ENCODE data around the gene LIAS.
"Not testable (repeated sequence)": the region's sequence is repeated elsewhere in the genome, so short reads cannot be mapped to it uniquely, and the experiment has no call there.

The LIAS gene

DNA sequence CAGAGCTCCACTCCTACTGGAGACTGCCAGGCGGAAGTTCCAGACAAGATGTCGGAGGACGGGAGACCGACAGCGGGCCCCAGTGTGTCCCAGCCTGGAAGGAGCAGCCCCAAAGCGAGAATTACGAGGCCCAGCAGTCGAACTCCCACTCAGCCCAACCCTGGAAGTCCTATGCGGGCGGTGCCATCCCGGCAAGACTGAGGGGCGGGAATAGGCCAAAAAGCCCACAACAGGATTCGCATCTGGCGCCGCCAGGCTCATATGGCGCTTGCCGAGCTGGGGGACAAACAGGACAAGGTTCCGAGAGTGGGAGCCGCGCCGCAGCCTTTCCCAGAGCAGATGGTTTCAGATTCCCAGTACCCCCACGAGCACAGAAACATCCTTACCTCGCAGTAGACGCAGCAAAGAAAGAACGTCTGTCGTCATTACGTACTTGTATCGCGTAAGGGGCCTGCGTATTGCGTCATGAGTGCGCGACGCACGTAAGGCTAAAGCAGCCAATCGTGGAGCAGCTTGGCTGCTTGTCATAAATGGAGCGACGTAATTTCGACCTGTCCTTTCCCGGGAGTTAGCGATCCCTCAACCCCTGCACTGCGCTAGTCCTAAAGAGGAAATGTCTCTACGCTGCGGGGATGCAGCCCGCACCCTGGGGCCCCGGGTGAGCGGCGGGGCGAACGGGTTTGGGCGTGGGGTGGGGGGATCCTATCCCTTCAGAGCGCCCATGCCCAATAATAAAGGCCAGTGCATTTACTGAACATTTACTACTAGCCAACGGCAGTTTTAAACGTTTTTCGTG lies at the start of gene LIAS, which contains the start of gene RPL9:
Gene LIAS (plus strand): TSS at position 552 of the 796 bp plus-strand sequence. CDS start 62 bp downstream, at position 614.
Gene RPL9 (minus strand): TSS at position 418 of the 796 bp plus-strand sequence. CDS start 483 bp downstream, outside the sequence.
- DNase-seq (ENCODE audit: low read depth in 1 of 2, low spot score in 1 of 2): peak; percentile 85 to 89

GRCh38 chr4:39410415-39410814 lies 48.4 kb upstream of the LIAS start:
- no peak for DNase-seq (ENCODE audit: low read depth in 1 of 2, low spot score in 1 of 2)

GRCh38 chr4:39411561-39411960 lies 47.3 kb upstream of the LIAS start:
- not testable (repeated sequence) for DNase-seq (ENCODE audit: low read depth in 1 of 2, low spot score in 1 of 2)

DNA sequence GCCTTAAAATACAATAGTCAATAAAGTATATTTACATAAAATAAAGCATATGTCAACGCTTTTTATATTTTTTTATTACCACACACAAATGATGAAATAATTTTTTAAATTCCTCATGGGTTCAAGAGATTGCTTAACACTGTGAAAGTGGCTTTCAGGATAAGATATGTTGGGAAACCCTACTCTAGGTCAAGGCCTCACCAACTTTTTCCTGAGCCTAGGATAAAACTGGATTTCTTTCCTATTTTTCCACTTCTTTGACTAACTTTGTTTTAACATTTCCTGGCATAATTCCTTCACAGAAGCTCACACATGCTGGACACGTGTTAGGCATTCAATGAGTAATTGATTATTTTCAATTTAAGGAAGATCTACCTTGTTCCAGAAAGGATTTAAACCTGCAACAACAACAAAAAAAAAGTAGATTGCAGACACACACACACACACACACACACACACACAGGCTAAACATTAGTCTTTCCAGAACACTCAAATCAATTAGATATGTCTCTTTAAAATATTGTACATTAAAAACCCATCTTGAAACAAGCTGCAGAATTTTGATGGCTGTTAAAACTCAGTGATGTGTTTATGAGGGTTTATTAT lies 43.1 kb upstream of the LIAS start:
- DNase-seq (ENCODE audit: low read depth in 1 of 2, low spot score in 1 of 2): no peak

- no peak for DNase-seq (ENCODE audit: low read depth in 1 of 2, low spot score in 1 of 2)
Observed at GRCh38 chr4:39422247-39422646, 36.6 kb upstream of the LIAS start.

- not testable (repeated sequence) for DNase-seq (ENCODE audit: low read depth in 1 of 2, low spot score in 1 of 2)
Observed at GRCh38 chr4:39425297-39425696, 33.6 kb upstream of the LIAS start.

DNA sequence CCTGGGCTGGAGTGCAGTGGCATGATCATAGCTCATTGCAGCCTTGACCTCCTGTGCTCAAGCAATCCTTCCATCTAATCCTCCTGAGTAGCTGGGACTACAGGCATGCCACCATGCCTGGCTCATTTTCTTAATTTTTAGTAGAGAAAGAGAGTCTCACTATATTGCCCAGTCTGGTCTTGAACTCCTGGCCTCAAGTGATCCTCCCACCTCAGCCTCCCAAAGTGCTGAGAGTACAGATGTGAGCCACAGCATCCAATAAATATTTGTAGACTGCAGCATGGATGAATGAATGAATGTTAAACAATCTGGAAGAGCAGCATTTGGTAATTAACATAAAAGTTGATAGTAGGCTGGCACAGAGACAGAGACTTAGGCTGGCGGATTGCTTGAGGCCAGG lies 32.1 kb upstream of the LIAS start:
- no peak for DNase-seq (ENCODE audit: low read depth in 1 of 2, low spot score in 1 of 2)

- no peak for DNase-seq (ENCODE audit: low read depth in 1 of 2, low spot score in 1 of 2)
Observed at GRCh38 chr4:39427520-39428114, 31.2 kb upstream of the LIAS start.

GRCh38 chr4:39429476-39430334 lies 29.2 kb upstream of the LIAS start:
- no peak for DNase-seq (ENCODE audit: low read depth in 1 of 2, low spot score in 1 of 2)

DNA sequence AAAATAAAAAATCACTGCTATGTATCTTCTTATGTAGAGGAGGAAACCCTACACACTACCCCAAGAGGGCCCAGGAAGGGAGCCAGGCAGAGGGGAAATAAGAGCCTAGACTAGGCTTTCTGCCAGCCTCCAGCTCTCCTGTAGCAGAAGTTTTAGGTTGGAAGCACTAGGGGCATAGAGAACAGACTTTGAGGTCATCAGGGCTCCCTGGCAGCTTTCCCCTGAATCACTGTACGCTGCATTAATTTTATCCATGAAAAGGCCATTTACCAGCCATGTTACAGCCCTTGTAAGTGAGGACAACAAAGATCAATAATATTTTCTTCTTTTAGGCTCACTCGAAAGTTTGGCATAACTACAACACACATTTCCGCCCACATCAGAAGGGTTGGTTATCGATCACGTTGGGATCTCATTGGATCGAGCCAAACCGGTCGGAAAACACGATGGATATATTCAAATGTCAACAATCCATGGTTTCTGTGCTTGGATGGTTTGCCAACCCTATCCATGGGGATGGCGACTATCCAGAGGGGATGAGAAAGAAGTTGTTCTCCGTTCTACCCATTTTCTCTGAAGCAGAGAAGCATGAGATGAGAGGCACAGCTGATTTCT lies 24.9 kb upstream of the LIAS start:
- no peak for DNase-seq (ENCODE audit: low read depth in 1 of 2, low spot score in 1 of 2)

GRCh38 chr4:39435659-39436563 lies 22.9 kb upstream of the LIAS start:
- DNase-seq (ENCODE audit: low read depth in 1 of 2, low spot score in 1 of 2): no peak

DNA sequence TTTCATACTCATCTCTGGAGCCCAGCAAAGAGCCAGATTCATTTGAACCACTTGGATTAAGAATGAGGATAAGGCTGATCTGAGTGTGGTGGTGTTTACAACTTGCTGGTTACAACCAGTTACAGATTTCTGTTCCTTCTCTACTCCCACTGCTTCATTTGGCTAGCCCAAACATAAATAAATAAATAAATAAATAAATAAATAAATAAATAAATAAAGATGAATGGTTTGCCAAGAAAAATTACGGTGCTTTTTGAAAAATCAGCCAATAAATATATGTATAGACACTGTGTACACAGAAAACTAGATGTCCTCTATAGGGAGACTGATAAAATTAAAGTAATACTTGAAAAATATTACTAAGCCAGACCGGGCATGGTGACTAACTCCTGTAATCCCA lies 17.3 kb upstream of the LIAS start:
- no peak for DNase-seq (ENCODE audit: low read depth in 1 of 2, low spot score in 1 of 2)

DNA sequence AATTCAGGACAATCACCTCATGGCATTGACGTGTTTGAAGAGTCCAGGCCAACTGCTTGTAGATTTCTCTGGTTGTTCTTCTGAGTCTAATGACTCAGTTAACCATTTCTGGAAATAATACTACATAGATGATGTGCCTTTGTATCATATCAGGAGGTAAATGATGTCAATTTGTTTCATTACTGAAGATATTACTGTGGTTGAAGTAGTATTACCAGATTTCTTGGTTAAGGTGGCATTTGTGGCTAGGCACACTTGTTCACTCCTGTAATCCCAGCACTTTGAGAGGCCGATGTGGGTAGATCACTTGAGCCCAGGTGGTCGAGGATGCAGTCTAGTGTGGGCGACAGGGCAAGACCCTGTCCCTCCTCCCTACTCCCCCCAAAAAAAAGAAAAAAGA lies 15.9 kb upstream of the LIAS start:
- DNase-seq (ENCODE audit: low read depth in 1 of 2, low spot score in 1 of 2): no peak

GRCh38 chr4:39446483-39446841 lies 12.4 kb upstream of the LIAS start:
- no peak for DNase-seq (ENCODE audit: low read depth in 1 of 2, low spot score in 1 of 2)

DNA sequence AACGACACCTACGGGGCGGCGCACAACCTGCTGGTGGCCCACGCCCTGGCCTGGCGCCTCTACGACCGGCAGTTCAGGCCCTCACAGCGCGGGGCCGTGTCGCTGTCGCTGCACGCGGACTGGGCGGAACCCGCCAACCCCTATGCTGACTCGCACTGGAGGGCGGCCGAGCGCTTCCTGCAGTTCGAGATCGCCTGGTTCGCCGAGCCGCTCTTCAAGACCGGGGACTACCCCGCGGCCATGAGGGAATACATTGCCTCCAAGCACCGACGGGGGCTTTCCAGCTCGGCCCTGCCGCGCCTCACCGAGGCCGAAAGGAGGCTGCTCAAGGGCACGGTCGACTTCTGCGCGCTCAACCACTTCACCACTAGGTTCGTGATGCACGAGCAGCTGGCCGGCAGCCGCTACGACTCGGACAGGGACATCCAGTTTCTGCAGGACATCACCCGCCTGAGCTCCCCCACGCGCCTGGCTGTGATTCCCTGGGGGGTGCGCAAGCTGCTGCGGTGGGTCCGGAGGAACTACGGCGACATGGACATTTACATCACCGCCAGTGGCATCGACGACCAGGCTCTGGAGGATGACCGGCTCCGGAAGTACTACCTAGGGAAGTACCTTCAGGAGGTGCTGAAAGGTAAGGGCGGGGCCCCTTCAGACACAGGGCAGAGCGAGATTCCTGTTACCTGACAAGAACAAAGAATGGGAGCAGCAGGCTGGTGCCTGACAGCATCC lies 11.8 kb upstream of the LIAS start:
- DNase-seq (ENCODE audit: low read depth in 1 of 2, low spot score in 1 of 2): peak in 1 of 2 donors; percentile 35

DNA sequence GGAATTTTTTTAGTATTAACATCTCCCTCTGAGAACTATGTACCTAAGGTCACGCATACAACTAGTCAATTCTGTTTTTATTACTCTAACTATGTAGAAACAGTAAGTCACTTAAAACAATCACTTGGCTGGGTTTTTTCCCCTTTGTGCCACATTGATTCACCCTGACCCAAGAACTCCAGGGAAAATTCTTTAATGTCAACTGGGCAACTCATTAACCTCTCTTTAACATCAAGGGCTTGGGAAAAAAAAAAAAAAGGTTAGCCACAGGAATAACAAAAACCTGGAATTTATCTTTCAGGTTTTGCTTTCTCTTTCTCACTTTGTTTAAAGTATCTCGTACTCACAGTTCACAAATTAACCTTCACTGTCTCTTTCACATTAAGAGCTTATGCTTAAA lies 8.2 kb upstream of the LIAS start:
- no peak for DNase-seq (ENCODE audit: low read depth in 1 of 2, low spot score in 1 of 2)

DNA sequence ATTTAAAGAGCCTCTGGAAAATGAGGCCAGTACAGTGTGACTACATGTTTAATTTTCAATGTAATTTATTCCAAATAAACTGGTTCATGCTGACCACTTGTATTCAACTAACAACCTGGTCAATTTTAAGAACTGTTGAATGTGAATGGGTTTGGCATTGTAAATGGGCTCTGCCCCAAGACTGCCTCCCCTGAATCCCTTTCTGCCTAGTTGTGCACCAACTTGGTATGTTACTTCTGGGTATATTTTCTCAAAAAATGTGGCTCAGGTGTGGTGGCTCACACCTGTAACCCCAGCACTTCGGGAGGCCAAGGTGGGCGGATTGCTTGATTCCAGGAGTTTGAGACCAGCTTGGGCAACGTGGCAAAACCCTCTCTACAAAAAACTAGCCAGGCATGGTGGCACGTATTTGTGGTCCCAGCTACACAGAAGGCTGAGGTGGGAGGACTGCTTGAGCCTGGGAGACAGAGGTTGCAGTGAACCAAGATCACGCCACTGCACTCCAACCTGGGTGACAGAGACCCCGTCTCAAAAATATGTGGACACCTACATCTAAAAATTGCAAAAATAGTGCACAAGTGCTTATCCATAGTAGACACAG lies 7.3 kb upstream of the LIAS start:
- no peak for DNase-seq (ENCODE audit: low read depth in 1 of 2, low spot score in 1 of 2)

GRCh38 chr4:39452153-39452859 lies 6.5 kb upstream of the LIAS start:
- DNase-seq (ENCODE audit: low read depth in 1 of 2, low spot score in 1 of 2): no peak
